ENCODE measurements around the gene TMEM14C.

DNA sequence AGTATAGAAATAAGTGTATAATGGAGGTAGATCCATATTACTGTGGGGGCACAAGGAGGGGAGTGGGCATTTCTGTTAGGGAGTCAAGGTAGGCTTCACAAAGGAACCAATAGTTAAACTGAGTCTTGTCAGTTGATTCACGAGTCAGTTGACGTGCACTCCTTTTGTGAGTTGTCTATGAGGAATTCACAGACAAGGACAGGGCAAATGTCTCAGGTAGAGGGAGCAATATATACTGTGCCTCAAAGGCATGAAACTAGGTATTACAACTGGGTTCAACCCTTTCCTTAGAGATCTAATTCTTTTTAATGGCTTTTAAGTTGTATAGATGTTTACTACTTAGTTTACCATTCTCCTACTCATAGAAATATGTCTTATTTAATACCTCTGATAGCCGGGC, 11.0 kb downstream of the TMEM14C start:
- TF ChIP-seq, protein P1, sequence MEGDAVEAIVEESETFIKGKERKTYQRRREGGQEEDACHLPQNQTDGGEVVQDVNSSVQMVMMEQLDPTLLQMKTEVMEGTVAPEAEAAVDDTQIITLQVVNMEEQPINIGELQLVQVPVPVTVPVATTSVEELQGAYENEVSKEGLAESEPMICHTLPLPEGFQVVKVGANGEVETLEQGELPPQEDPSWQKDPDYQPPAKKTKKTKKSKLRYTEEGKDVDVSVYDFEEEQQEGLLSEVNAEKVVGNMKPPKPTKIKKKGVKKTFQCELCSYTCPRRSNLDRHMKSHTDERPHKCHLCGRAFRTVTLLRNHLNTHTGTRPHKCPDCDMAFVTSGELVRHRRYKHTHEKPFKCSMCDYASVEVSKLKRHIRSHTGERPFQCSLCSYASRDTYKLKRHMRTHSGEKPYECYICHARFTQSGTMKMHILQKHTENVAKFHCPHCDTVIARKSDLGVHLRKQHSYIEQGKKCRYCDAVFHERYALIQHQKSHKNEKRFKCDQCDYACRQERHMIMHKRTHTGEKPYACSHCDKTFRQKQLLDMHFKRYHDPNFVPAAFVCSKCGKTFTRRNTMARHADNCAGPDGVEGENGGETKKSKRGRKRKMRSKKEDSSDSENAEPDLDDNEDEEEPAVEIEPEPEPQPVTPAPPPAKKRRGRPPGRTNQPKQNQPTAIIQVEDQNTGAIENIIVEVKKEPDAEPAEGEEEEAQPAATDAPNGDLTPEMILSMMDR (IDR thresholded peaks at IDR 0.05 in 4 of 5, conservative IDR thresholded peaks at IDR 0.05 in 1 of 5): no peak
- TF ChIP-seq POLR2A (IDR thresholded peaks at IDR 0.05): no peak

All from gastrocnemius medialis (tissue), 4 donors.